Activated CD4-positive, alpha-beta memory T cell treated with anti-CD3 and anti-CD28 coated beads for 36 hours (primary cell): ENCODE results near the gene AFAP1. TPM values are rescaled to one million over a fixed set of nuclear protein-coding genes. Genes with fewer than 3 reads are reported as not detected.

ENCODE experiments used
- CTCF ChIA-PET: fragments of 350-600 bp; sonication (Branson Sonifier 250); formaldehyde crosslinking; loops from one replicate; lab custom pipeline; 2021; ENCODE audit warnings: antibody characterized with exemption, inconsistent platforms; lab: Charles Lee
- POLR2A ChIA-PET: fragments of 350-600 bp; sonication (Branson Sonifier 250); formaldehyde crosslinking; loops from one replicate; lab custom pipeline; 2021; ENCODE audit warnings: antibody characterized with exemption; lab: Charles Lee
- DNase-seq: peaks from one replicate; pipeline ENCODE4 v3.0.0-alpha.2; 2020
- H3K27ac Mint-ChIP-seq: one replicate; pipeline ENCODE4 v1.8.0; 2021; ENCODE audit warnings: mixed read lengths
- H3K27me3 Mint-ChIP-seq: one replicate; pipeline ENCODE4 v1.8.0; 2021; ENCODE audit warnings: mixed read lengths
- H3K36me3 Mint-ChIP-seq: one replicate; pipeline ENCODE4 v1.8.0; 2021; ENCODE audit warnings: mixed read lengths
- H3K4me1 Mint-ChIP-seq: one replicate; pipeline ENCODE4 v1.8.0; 2021; ENCODE audit warnings: low read depth, mixed read lengths
- H3K4me3 Mint-ChIP-seq: one replicate; pipeline ENCODE4 v1.8.0; 2021; ENCODE audit warnings: mild to moderate bottlenecking, mixed read lengths
- H3K9me3 Mint-ChIP-seq: one replicate; pipeline ENCODE4 v1.8.0; 2021; ENCODE audit warnings: mixed read lengths
- intact Hi-C: fragments of 100-400 bp; cut with micrococcal nuclease; formaldehyde crosslinking; loops from one replicate; pipeline ENCODE4 v1.15.1; 2023
- total RNA-seq, 2 experiments: library from RNA; stranded (reverse); gene quantifications; one replicate each; pipeline ENCODE4 v1.2.3, GENCODE V29; 2021

Gene AFAP1
- total RNA-seq, 2 experiments from 2014 or later: 37.7 to 38.4 TPM

GRCh38 chr4:7770224-7771050, 169.2 kb downstream of the AFAP1 start:
- Mint-ChIP-seq H3K36me3 (peaks cover 41% of the 10 kb centered on the region), H3K4me3 (no peak overlapping the region), H3K4me1 (peaks cover 27% of the 10 kb centered on the region), H3K27me3 (no peaks in the 10 kb centered on the region), H3K27ac (peak overlapping the region; percentile 78), H3K9me3 (no peaks in the 10 kb centered on the region)
- ChIA-PET POLR2A (no interaction called here), CTCF (interaction anchor here (1.0 to 6.5 kb wide), 9 partner anchors 10 to 218 kb away, joined by 3 to 104 read pairs (median 5); no protein-coding TSS in a partner anchor)
- intact Hi-C loops: loop anchor here (1.0 kb wide), 2 partner anchors 10 to 32 kb away; no protein-coding TSS in a partner anchor
- peak; percentile 48 for DNase-seq

GRCh38 chr4:7769396-7770223, 170.1 kb downstream of the AFAP1 start:
- no peak for DNase-seq
- H3K9me3 Mint-ChIP-seq: no peaks in the 10 kb centered on the region
- intact Hi-C loops: loop anchor here (1.0 kb wide), 1 partner anchor 33 kb away; no protein-coding TSS in a partner anchor
- peaks cover 27% of the 10 kb centered on the region for H3K4me1 Mint-ChIP-seq
- peaks cover 36% of the 10 kb centered on the region for H3K36me3 Mint-ChIP-seq
- ChIA-PET CTCF (interaction anchor here (0.9 to 6.5 kb wide), 8 partner anchors 9 to 218 kb away, joined by 3 to 104 read pairs (median 6); no protein-coding TSS in a partner anchor), POLR2A (no interaction called here)
- peak overlapping the region; percentile 23 for H3K27ac Mint-ChIP-seq
- H3K4me3 Mint-ChIP-seq: no peak overlapping the region
- H3K27me3 Mint-ChIP-seq: no peaks in the 10 kb centered on the region

DNA sequence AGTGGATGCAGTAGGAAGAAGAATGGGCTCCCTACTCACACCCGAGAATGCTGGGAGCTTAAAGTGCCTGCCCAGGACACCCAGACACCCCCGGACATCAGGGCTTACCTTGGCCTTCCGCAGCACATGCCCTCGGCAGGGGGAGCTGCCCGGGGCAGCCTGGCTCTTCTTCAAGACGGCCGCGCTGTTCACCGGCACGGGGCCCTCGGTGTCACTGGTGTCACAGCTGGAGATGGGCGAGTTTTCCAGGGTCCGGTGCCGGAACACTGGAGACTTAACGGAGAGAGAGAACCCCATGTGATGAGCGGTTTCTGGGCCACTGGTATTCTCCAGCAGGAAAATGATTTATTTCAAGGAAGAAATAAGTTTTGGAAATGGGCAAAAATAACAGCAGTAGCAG, 170.9 kb downstream of the AFAP1 start:
- no peak overlapping the region for H3K27ac Mint-ChIP-seq

DNA sequence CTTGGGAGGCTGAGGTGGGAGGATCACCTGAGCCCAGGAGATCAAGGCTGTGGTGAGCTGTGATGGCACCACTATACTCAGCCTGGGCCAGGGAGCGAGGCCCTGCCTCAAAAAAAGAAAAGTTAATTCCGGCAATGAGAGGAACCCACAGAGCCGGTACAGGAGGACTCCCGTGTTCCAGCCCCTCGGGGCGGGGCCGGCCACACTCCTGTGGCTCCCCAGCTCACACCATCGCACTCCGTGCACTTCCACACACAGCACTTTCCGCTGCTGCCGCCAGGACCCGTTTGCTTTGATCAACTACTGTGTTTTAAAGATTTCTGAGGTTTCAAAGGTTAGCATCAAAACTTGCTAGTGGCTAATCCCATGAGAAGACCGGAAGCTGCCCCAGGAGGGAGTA, 171.7 kb downstream of the AFAP1 start:
- POLR2A ChIA-PET: no interaction called here

More for the DNA sequence above, 170.9 kb downstream of the AFAP1 start:
- H3K9me3 Mint-ChIP-seq: no peaks in the 10 kb centered on the region
- intact Hi-C loops: no loop called here
- H3K36me3 Mint-ChIP-seq: peaks cover 35% of the 10 kb centered on the region
- POLR2A ChIA-PET: no interaction called here
- CTCF ChIA-PET: interaction anchor here (0.9 to 6.5 kb wide), 5 partner anchors 8 to 219 kb away, joined by 3 to 104 read pairs (median 14); no protein-coding TSS in a partner anchor
- no peak overlapping the region for H3K4me3 Mint-ChIP-seq
- DNase-seq: no peak
- H3K27me3 Mint-ChIP-seq: no peaks in the 10 kb centered on the region
- peaks cover 27% of the 10 kb centered on the region for H3K4me1 Mint-ChIP-seq

DNA sequence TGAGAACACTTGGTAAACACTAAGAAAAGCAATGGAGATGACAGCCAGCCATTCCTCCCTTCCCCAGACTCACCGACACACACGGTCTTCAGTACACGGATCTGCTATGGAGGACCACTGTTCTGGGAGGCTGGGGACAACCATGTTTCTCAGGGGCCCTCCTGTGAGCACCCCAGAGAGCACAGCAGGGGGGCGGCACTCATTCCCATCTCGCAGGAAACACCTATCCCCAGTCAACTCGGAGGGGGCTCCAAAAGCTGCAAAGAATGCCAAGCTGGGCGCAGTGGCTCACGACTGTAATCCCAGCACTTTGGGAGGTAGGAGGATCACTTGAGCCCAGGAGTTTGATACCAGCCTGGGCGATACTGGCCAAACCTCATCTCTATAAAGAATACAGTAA, 172.1 kb downstream of the AFAP1 start:
- CTCF ChIA-PET: interaction anchor here (0.5 to 6.5 kb wide), 4 partner anchors 35 to 1770 kb away, joined by 3 to 104 read pairs (median 8); no protein-coding TSS in a partner anchor
- intact Hi-C loops: no loop called here
- POLR2A ChIA-PET: no interaction called here
- Mint-ChIP-seq H3K27ac (no peak overlapping the region), H3K27me3 (no peaks in the 10 kb centered on the region), H3K4me1 (peaks cover 27% of the 10 kb centered on the region), H3K36me3 (peaks cover 28% of the 10 kb centered on the region), H3K9me3 (no peaks in the 10 kb centered on the region), H3K4me3 (no peak overlapping the region)
- DNase-seq: no peak

More for the DNA sequence above, 171.7 kb downstream of the AFAP1 start:
- no peak overlapping the region for H3K27ac Mint-ChIP-seq
- H3K36me3 Mint-ChIP-seq: peaks cover 30% of the 10 kb centered on the region
- CTCF ChIA-PET: interaction anchor here (4.5 to 6.5 kb wide), 2 partner anchors 35 to 220 kb away, joined by 14 to 104 read pairs; no protein-coding TSS in a partner anchor
- DNase-seq: no peak
- intact Hi-C loops: no loop called here
- no peaks in the 10 kb centered on the region for H3K9me3 Mint-ChIP-seq
- peaks cover 27% of the 10 kb centered on the region for H3K4me1 Mint-ChIP-seq
- H3K4me3 Mint-ChIP-seq: no peak overlapping the region
- no peaks in the 10 kb centered on the region for H3K27me3 Mint-ChIP-seq

DNA sequence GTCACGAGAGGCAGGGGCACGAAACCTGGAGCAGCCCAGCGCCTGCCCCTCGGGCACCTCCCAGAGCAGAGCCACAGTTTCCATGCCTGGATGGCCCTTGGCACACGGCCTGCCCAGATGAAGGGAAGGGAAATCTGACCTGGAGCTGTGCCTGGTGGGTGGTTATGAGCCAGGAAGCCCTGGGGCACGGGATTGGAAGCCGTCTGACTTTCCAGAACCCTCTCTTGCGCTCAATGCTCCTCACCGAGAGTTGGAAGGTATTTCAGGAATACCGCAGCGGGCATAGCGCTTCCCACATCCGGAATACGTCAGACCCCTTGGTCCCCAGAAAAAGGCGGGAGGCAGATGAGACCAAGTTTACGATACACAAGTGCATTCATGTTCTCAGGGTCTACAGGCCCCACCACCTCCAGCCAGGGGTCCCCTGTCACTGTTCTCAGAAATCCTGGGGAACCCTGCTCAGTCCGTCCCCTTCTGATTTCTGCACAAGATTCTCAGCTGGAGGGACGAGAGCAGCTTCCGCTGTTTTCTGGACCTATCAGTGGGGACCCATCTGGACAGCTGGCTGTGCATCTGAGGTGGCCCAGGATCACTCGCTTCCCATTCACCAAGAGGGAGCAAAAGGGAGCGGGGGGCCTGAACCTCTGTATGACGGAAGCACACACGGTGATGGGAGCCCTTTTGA, 172.9 kb downstream of the AFAP1 start:
- H3K27me3 Mint-ChIP-seq: no peaks in the 10 kb centered on the region
- no peak overlapping the region for H3K4me3 Mint-ChIP-seq
- POLR2A ChIA-PET: no interaction called here
- intact Hi-C loops: no loop called here
- DNase-seq: no peak
- no peaks in the 10 kb centered on the region for H3K9me3 Mint-ChIP-seq
- peaks cover 22% of the 10 kb centered on the region for H3K4me1 Mint-ChIP-seq
- no peak overlapping the region for H3K27ac Mint-ChIP-seq
- CTCF ChIA-PET: interaction anchor here (0.5 to 6.5 kb wide), 4 partner anchors 36 to 1769 kb away, joined by 3 to 104 read pairs (median 8); no protein-coding TSS in a partner anchor
- peaks cover 22% of the 10 kb centered on the region for H3K36me3 Mint-ChIP-seq

DNA sequence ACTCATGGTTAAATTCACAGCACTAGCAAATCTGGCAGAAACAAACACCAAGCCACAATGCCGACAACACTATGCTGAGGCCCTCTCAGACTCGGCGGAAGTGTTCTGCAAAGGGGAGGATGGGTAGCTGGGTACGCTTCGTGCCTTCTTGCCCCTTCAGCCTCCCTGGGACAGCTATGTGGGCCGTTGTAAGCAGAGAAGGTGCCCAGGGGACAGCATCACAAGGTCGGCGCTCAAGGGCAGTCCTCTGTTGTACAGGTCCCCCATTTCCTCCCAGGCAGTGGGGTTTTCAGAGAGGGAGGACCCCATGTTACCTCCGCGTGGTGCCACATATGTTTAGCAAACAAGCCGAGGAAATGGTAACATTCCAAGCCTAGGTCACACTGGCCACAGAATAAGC, 173.6 kb downstream of the AFAP1 start:
- Mint-ChIP-seq H3K4me3 (no peak overlapping the region), H3K4me1 (peaks cover 19% of the 10 kb centered on the region), H3K9me3 (no peaks in the 10 kb centered on the region), H3K27me3 (no peaks in the 10 kb centered on the region), H3K27ac (no peak overlapping the region), H3K36me3 (peaks cover 21% of the 10 kb centered on the region)
- CTCF ChIA-PET: interaction anchor here (6.5 kb wide), 1 partner anchor 37 kb away, joined by 104 read pairs; no protein-coding TSS in a partner anchor
- intact Hi-C loops: no loop called here
- POLR2A ChIA-PET: no interaction called here
- no peak for DNase-seq

- Mint-ChIP-seq H3K27ac (no peak overlapping the region), H3K36me3 (peaks cover 18% of the 10 kb centered on the region), H3K4me1 (peaks cover 15% of the 10 kb centered on the region), H3K27me3 (no peaks in the 10 kb centered on the region), H3K4me3 (no peak overlapping the region), H3K9me3 (no peaks in the 10 kb centered on the region)
- ChIA-PET CTCF (interaction anchor here (6.5 kb wide), 1 partner anchor 37 kb away, joined by 104 read pairs; no protein-coding TSS in a partner anchor), POLR2A (no interaction called here)
- intact Hi-C loops: no loop called here
- no peak for DNase-seq
Observed at GRCh38 chr4:7765666-7766065, 174.0 kb downstream of the AFAP1 start.

DNA sequence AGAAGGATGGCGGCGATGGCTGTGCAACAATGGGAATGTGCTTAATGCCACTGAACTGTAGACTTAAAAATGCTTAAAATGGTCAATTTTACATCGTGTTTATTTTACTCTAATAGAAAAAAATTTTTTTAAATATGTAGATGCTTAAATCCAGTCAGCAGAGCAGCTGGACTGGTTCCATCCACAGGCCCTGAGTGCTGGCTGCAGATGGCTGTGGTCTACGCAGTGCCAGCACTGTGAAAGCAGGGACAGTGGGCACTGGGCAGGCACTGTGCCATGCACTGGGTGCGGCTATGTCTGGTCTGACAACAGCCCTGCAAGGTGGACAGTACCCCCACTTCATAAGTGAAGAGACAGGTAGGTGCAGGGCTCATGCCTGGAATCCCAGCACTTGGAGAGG, 175.2 kb downstream of the AFAP1 start:
- no peaks in the 10 kb centered on the region for H3K27me3 Mint-ChIP-seq
- H3K36me3 Mint-ChIP-seq: peaks cover 14% of the 10 kb centered on the region
- H3K9me3 Mint-ChIP-seq: no peaks in the 10 kb centered on the region
- H3K4me3 Mint-ChIP-seq: no peak overlapping the region
- H3K27ac Mint-ChIP-seq: no peak overlapping the region
- H3K4me1 Mint-ChIP-seq: peaks cover 14% of the 10 kb centered on the region
- ChIA-PET POLR2A (no interaction called here), CTCF (interaction anchor here (0.6 kb wide), 1 partner anchor 91 kb away, joined by 3 read pairs; no protein-coding TSS in a partner anchor)
- no peak for DNase-seq
- intact Hi-C loops: no loop called here

DNA sequence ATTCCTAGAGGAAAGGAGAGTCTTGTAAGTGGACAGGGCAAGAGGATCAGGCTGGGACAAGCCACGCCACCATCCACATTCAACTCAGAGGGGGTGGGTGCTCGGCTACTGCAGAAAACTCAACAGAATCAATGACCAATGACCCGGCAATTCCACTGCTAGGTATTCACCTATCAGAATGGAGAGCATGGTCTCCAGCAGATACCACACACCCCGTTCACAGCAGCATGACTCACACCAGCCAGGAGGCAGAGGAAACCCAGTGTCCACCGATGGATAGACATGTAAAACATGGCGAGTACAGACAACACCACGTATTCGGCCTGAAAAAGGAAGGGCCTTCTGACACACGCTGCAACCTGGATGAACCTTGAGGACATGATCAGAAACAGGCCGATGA, 175.9 kb downstream of the AFAP1 start:
- intact Hi-C loops: no loop called here
- H3K27ac Mint-ChIP-seq: no peak overlapping the region
- CTCF ChIA-PET: interaction anchor here (2.7 kb wide), 1 partner anchor 223 kb away, joined by 13 read pairs; no protein-coding TSS in a partner anchor

DNA sequence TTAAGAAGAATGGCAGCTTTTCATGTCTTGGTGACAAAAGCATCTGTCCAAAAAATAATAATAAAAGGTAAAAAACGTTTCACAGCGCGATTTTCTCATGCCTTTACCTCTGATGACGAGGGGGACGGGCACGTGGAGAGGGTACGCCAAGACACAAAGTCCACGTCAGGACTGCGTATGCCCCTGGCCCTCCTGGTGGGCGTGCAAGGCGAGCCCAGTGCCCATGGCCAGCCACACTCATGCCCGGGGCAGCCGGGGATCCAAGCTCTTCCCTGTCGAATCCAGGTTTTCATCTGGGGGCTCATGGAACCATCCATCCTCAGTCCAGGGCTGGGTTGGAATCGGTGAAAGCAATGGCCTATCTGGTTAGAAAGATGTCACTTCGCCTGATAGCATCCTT, 176.6 kb downstream of the AFAP1 start:
- ChIA-PET CTCF (interaction anchor here (0.9 to 5.5 kb wide), 6 partner anchors 9 to 224 kb away, joined by 3 to 65 read pairs (median 11); no protein-coding TSS in a partner anchor), POLR2A (no interaction called here)
- intact Hi-C loops: no loop called here
- peaks cover 25% of the 10 kb centered on the region for H3K4me1 Mint-ChIP-seq
- DNase-seq: no peak
- no peak overlapping the region for H3K27ac Mint-ChIP-seq
- no peaks in the 10 kb centered on the region for H3K27me3 Mint-ChIP-seq
- H3K36me3 Mint-ChIP-seq: peaks cover 8% of the 10 kb centered on the region
- no peak overlapping the region for H3K4me3 Mint-ChIP-seq
- no peaks in the 10 kb centered on the region for H3K9me3 Mint-ChIP-seq

More for the DNA sequence above, 175.9 kb downstream of the AFAP1 start:
- POLR2A ChIA-PET: no interaction called here
- Mint-ChIP-seq H3K4me1 (peaks cover 19% of the 10 kb centered on the region), H3K36me3 (peaks cover 13% of the 10 kb centered on the region), H3K4me3 (no peak overlapping the region), H3K9me3 (no peaks in the 10 kb centered on the region), H3K27me3 (no peaks in the 10 kb centered on the region)
- no peak for DNase-seq
